ENCODE results near the gene SSTR1.

SSTR1 gene

DNA sequence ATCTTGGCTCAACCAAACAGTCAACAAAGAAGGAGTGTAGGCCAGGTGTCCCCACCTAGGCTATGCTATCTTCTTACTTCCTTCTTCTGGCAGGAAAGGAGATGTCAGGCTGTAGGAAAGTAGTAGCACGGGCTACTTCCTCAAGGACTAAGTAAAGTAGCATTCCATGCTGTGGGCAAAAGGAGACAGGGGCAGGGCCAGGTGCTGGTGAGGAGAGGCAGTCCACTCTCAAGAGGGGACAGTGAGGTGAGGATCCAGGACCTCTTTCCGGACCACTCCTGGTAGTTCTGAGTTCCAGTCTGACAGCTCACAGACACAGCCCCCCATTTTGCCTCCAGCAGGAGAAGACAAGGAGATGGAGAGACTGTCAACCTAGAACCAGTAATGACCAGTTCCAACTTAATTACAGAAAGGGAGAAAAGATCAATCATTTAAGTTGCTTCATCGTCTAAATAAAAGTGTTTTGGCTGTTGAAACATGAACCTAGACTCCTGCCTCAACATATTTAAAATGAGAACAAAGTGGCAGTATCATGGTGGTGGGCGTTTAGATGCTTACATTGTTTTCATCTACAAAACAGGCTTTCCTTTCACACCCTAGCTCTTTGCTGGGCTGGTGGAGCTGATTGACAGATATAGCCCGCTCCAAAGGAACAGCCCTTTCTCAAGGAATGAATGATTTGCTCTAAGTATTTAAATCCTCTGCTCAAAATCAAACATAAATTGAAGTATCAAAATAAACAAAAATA lies 5.1 kb upstream of the SSTR1 start:
- no peak for DNase-seq (ENCODE audit: low read depth in 2 of 2)

DNA sequence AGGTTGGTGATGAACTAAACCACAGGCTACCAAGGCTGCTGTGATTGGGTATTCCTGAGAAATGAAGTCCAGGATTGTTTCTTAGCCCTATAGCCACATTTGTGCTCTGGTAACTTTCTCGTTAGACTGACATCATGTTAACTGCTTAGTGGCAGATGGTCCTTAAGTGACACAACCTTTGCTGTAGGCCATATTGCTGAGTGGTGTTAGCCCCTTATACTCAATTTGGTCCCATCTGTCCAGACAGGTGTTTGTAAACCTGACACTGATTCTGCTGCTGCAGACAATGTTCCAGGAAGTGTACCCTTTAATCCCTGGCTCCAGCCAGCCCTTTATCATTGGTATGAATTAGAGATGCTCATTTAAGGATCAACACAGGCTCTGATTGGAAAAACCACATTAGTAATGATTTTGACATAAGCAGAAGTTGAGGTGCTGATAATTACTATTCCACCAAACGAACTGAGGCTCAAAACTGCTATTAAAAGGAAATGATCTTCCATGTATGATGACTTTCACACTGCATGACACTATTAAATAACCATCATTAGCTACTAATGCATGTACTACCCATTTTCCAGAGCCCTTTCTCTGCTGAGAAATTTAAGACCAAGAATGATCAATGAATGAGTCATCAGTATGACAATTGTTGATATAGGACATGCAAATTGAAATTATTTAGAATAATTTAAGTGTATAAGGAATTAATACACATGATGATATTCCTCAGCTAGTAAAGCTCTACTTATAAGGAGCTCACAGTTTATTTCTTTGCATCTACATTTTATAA lies 3.6 kb upstream of the SSTR1 start:
- DNase-seq (ENCODE audit: low read depth in 2 of 2): no peak

DNA sequence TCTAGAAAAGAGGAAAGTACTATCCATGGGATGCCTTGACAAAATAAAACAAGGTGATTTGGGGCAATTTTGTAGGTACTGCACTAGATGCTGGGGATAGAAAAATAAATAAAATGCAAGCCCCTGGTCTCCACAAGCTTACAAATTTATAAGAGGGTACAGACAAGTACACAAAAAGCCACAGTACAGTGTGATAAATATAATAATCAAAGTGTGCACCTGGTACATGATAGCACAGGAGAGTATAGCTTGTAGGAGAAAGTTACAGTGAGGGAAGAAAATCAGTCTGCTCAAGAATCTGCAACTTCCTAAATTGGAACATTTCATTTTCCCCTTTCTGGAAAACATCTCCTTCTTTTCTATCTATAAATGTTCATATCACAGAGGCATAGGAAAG lies 3.0 kb upstream of the SSTR1 start:
- DNase-seq (ENCODE audit: low read depth in 2 of 2): no peak

DNA sequence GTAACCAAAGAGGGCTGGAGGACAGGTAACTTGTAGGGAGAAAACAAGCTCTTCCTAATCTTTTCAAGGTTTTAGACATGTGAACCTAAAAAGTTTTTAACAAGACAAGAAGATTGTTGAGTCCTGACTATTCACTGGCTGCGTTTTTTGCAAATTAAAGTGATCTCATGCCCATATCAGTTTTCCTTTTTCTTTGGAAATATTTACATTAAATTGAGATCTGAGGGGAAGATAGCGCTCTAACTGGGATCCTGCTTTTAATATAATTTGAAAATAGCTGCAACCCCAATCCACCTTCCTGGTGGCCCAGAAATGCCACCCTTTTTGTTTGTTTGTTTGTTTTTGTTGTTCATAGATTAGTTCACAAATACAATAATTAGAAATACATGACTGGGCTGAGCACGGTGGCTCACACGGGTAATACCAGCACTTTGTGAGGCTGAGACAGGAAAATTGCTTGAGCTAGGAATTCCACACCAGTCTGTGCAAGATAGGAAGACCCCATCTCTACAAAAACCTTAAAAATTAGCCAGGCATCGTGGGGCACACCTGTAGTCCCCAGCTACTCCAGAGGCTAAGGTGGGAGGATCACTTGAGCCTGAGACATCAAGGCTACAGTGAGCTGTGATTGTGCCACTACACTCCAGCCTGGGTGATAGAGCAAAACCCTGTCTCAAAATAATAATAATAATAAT lies 2.4 kb upstream of the SSTR1 start:
- DNase-seq (ENCODE audit: low read depth in 2 of 2): no peak

DNA sequence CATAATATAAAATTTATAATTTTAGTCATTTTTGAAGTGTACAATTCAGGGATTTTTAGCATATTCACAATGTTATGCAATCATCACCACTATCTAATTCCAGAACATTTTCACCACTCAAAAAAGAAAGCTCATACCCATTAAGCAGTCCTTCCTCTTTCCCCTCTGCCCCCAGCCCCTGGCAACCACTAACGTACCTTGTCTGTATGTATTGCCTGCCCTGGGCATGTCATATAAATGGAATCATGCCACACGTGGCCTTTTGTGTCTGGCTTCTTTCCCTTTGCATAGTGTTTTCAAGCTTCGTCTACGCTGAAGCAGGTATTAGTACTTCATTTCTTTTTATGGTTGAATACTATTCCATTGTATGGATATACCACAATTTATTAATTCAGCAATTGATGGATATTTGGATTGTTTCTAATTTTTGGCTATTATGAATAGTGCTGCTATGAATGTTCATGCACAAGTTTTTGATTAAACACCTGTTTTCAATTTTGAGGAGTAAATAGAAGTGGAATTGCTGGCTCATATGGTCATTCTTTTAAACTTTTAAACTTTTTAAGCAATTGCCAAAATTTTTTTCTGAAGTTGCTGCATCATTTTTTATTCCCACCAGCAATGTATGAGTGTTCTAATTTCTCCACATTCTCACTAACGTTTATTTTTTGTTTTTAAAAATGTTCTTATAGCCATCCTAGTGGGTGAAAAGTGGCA lies 1.6 kb upstream of the SSTR1 start:
- DNase-seq (ENCODE audit: low read depth in 2 of 2): no peak

DNA sequence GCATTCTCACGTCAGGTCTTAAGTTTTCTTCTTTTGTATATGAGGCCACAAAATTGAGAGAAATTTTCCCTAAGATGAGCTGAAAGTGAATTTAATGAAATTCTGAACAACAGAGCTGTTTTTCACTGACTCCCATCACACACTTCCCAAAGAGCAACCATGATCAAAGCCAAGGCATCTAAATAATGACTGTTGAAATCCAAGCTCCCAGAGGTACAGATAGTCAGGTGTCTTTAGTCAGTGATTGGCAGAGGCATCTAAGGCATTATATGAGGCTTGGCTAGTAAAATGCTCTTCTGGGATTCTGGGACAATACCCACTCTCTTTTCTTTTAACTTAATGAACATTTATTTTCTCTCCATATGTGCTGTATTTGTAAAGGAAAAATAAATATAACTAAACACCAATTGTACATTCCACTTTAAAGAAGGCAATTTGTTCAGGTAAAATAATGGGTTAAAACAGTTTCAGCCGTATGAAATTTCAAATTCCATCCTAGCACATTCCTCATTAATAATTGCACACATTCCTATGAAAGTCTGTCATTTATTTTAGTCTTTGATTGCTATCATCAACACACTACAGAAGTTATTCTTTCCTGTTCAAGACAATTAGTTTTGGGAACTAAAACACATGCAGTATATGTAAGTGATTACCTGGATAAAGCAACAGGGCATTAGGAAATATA lies 871 bp upstream of the SSTR1 start:
- DNase-seq (ENCODE audit: low read depth in 2 of 2): no peak

DNA sequence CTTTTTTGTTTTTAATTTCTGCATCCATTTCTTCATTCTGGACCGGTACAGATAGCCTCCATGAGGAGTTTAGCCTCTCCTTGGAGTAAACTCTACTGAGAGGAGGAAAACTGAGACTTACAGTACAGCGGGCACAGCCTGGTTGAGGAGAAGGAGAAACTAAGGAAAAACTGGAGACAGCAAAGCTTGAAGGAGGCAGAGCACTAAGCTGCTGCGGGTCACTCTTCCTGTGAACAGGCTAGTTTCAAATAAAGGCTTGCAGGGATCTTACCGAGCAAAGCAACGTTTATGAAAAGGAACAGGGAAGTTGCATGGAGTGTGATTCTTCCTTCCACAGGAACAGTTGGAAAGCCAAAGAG lies 348 bp upstream of the SSTR1 start:
- DNase-seq (ENCODE audit: low read depth in 2 of 2): no peak

DNA sequence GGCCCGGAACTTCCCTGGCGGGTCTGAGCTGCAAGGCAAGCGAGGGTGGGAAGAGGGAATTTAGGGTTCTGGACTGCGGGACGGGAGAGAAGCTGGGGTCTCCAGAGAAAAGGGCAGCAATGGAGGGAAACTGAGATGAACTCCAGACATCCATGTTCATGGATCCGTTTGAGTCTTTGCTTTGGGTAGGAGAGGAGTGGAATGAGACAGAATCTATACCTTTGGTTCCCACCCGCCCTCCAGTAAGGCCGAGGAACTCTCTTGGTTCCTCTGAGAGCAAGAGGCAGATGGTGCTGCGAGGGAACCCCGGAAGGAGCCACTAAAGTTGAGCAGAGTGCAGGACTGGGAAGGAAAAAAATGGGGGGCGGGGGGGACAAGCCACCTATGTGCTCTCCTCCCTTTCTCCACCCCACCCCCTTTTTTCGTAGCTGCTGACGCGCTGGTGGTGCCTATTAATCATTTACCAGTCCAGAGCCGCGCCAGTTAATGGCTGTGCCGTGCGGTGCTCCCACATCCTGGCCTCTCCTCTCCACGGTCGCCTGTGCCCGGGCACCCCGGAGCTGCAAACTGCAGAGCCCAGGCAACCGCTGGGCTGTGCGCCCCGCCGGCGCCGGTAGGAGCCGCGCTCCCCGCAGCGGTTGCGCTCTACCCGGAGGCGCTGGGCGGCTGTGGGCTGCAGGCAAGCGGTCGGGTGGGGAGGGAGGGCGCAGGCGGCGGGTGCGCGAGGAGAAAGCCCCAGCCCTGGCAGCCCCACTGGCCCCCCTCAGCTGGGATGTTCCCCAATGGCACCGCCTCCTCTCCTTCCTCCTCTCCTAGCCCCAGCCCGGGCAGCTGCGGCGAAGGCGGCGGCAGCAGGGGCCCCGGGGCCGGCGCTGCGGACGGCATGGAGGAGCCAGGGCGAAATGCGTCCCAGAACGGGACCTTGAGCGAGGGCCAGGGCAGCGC lies 1.2 kb downstream of the SSTR1 start:
- DNase-seq (ENCODE audit: low read depth in 2 of 2): no peak

DNA sequence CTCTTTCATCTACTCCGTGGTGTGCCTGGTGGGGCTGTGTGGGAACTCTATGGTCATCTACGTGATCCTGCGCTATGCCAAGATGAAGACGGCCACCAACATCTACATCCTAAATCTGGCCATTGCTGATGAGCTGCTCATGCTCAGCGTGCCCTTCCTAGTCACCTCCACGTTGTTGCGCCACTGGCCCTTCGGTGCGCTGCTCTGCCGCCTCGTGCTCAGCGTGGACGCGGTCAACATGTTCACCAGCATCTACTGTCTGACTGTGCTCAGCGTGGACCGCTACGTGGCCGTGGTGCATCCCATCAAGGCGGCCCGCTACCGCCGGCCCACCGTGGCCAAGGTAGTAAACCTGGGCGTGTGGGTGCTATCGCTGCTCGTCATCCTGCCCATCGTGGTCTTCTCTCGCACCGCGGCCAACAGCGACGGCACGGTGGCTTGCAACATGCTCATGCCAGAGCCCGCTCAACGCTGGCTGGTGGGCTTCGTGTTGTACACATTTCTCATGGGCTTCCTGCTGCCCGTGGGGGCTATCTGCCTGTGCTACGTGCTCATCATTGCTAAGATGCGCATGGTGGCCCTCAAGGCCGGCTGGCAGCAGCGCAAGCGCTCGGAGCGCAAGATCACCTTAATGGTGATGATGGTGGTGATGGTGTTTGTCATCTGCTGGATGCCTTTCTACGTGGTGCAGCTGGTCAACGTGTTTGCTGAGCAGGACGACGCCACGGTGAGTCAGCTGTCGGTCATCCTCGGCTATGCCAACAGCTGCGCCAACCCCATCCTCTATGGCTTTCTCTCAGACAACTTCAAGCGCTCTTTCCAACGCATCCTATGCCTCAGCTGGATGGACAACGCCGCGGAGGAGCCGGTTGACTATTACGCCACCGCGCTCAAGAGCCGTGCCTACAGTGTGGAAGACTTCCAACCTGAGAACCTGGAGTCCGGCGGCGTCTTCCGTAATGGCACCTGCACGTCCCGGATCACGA lies 2.2 kb downstream of the SSTR1 start:
- DNase-seq (ENCODE audit: low read depth in 2 of 2): no peak

DNA sequence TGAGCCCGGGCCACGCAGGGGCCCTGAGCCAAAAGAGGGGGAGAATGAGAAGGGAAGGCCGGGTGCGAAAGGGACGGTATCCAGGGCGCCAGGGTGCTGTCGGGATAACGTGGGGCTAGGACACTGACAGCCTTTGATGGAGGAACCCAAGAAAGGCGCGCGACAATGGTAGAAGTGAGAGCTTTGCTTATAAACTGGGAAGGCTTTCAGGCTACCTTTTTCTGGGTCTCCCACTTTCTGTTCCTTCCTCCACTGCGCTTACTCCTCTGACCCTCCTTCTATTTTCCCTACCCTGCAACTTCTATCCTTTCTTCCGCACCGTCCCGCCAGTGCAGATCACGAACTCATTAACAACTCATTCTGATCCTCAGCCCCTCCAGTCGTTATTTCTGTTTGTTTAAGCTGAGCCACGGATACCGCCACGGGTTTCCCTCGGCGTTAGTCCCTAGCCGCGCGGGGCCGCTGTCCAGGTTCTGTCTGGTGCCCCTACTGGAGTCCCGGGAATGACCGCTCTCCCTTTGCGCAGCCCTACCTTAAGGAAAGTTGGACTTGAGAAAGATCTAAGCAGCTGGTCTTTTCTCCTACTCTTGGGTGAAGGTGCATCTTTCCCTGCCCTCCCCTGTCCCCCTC lies 3.0 kb downstream of the SSTR1 start:
- no peak for DNase-seq (ENCODE audit: low read depth in 2 of 2)

DNA sequence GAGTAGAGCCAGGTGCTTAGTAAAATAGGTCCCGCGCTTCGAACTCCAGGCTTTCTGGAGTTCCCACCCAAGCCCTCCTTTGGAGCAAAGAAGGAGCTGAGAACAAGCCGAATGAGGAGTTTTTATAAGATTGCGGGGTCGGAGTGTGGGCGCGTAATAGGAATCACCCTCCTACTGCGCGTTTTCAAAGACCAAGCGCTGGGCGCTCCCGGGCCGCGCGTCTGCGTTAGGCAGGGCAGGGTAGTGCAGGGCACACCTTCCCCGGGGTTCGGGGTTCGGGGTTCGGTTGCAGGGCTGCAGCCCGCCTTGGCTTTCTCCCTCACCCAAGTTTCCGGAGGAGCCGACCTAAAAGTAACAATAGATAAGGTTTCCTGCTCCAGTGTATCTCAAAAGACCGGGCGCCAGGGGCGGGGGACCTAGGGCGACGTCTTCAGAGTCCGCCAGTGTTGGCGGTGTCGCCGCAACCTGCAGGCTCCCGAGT lies 3.6 kb downstream of the SSTR1 start:
- DNase-seq (ENCODE audit: low read depth in 2 of 2): no peak

DNA sequence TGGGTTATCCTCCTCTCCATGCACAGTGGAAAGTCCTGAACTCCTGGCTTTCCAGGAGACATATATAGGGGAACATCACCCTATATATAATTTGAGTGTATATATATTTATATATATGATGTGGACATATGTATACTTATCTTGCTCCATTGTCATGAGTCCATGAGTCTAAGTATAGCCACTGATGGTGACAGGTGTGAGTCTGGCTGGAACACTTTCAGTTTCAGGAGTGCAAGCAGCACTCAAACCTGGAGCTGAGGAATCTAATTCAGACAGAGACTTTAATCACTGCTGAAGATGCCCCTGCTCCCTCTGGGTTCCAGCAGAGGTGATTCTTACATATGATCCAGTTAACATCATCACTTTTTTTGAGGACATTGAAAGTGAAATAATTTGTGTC lies 4.4 kb downstream of the SSTR1 start:
- no peak for DNase-seq (ENCODE audit: low read depth in 2 of 2)

DNA sequence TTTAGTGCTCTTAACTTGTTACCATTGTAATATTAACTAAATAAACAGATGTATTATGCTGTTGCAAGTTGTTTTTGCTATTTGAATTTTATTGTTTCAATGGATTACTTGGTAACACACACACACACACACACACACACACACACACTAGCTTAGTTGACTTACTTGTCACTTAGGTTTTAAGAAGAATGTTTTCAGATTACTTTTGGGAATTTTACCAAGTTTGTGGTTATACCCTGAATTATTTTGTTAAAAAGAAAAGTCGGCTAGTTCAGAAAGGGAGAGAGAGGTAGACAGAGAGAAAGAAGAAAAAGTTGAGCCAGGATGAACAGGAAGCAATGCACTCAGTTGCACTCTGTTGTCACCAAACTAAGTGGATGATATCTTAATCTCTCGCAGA lies 5.3 kb downstream of the SSTR1 start:
- no peak for DNase-seq (ENCODE audit: low read depth in 2 of 2)

DNA sequence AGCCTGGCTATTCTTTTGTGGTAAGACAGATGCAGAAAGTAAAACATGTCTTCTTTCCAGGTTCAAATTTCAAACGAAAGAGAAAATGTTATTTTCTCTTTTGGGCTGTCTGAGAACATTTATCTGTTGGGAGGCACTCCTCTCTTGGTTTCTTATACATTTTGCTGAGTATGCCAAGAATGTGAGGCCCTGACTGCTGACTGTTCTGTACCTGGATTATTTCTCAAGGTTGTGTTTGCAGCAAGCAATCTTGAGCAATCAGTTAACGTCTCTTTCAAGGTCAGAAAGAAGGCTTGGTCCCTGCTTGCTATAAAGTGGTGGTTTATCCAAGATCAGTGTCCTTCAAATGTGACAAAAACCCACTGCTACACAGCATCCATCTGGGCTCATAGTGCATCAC lies 9.8 kb downstream of the SSTR1 start:
- DNase-seq (ENCODE audit: low read depth in 2 of 2): no peak

DNA sequence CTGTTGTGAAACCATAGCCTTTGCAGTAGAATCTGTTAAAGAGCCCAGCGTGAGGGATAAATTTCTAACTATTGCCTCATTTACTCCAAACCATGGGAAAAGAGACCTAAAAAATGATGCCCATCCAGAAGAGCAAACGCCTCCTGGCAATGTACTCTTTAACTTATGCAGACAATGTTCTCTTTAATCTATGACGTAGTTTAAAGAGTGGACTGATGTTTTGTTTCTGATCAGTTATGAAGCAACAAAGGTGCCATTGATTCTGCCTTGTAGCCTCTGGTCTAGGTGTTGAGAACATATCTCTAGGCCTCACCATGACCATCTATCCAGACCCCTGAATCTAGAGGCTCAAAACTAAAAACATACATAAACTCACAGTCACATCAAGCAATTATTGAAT lies 13.4 kb downstream of the SSTR1 start:
- DNase-seq (ENCODE audit: low read depth in 2 of 2): no peak

DNA sequence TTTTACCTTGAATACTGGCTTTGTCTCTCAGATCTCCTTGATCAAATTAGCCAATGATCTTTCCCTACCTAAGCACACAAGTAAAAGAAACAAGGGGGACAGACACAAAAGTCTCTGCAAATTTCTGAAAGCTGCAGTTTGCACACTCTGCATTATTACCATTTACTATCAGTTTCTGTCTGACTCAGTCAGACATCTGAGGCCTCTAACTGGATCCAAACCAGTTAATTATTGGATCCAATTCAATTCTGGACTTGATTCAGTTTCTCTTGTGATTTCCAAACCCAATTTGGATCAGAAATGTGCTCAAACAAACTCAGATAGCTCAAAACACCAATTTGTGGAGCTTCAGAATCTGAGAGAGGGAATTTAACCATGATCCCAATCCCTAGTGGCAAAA lies 16.6 kb downstream of the SSTR1 start:
- DNase-seq (ENCODE audit: low read depth in 2 of 2): no peak

DNA sequence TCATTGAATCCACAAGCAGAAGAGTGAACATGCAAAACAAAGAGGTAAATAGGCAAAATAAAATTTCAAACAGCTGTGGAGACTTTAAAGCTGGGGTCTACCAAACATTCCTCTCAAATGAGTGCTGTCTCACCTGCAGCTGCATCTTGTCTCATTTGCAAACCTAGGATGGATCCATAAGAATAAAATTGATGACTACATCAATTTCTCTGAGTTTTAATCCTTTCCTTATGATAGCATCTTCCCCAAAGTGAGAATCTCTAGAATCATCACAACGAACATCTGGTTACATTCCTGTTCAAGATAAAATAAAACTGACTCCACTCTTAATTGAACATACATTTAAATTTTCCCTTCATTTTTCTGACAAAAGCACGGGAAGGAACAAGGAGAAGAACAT lies 18.2 kb downstream of the SSTR1 start:
- DNase-seq (ENCODE audit: low read depth in 2 of 2): no peak

DNA sequence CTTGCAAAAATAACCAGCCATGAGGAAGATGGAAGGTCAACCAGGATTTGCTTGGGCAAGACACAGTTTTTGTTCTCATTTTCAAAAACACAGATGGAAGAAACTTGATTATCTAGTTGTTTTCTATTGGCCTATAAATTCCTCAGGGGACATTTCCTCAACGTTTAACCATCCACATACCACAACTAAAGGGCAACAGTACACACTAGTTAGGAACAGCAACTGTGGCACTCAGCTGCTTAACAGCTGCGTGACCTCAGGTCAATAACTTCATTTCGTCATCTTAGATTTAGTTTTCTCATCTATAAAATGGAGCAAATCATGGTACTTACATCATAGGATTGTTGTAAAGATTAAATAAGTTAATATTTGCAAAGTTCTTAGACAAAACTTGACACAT lies 18.7 kb downstream of the SSTR1 start:
- no peak for DNase-seq (ENCODE audit: low read depth in 2 of 2)

DNA sequence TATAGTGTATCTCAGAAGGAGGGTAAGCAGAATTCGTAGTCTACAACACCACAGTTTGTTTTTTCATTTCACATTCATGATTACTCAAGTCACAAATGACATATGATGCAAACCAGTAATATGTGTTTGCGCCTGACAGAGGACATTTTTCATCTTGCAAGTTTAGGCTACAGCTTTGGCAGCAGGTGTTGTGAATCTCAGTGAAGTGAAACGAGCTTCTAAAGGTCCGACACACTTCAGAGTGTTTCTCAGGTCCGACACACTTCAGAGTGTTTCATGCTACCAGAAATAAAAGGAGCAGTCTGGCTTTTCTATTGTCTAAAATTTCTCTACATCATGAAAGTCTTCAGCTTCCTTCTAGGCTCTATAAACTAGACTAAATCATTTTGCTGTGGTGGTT lies 25.5 kb downstream of the SSTR1 start:
- no peak for DNase-seq (ENCODE audit: low read depth in 2 of 2)

Measured in stimulated activated CD8-positive, alpha-beta memory T cell treated with anti-CD3 and anti-CD28 coated beads, Interleukin-15, amount 100 ng/mL, for 4 hours (primary cell).